WI38 (cell line): ENCODE measurements around the gene CAAP1.
A peak's percentile ranks its signal among the peaks of the same experiment; 100 is the strongest.
"Not testable (repeated sequence)": the region's sequence is repeated elsewhere in the genome, so short reads cannot be mapped to it uniquely, and the experiment has no call there.

ENCODE experiments used
- H3K4me3 ChIP-seq: 2 replicates; pipeline ENCODE4 v1.5.1; 2011; ENCODE audit warnings: low read depth, mild to moderate bottlenecking, control low read depth, low read length
- TF ChIP-seq, protein P1 (sequence below): IDR thresholded peaks from 2 replicates; pipeline ENCODE4 v1.5.1; 2012; ENCODE audit warnings: low read depth, mild to moderate bottlenecking, control low read depth, low read length

Gene CAAP1

DNA sequence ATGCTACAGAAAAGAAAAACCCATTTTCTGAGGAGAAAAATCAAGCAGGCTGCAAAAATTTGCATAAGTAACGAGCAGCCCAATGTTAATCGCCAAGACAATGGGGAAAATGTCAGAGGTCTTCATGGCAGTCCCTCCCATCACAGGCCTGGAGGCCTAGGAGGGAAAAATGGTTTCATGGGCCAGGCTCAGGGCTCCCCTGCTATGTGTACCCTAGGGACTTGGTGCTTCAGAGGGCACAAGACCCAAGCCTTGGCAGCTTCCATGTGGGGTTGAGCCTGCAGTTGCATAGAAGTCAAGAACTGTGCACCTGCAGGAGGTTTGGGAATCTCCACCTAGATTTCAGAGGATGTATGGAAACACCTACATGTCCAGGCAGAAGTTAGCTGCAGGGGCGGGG is 10.4 kb downstream of the CAAP1 start:
- H3K4me3 ChIP-seq: no peak overlapping the region
- TF ChIP-seq, protein P1, sequence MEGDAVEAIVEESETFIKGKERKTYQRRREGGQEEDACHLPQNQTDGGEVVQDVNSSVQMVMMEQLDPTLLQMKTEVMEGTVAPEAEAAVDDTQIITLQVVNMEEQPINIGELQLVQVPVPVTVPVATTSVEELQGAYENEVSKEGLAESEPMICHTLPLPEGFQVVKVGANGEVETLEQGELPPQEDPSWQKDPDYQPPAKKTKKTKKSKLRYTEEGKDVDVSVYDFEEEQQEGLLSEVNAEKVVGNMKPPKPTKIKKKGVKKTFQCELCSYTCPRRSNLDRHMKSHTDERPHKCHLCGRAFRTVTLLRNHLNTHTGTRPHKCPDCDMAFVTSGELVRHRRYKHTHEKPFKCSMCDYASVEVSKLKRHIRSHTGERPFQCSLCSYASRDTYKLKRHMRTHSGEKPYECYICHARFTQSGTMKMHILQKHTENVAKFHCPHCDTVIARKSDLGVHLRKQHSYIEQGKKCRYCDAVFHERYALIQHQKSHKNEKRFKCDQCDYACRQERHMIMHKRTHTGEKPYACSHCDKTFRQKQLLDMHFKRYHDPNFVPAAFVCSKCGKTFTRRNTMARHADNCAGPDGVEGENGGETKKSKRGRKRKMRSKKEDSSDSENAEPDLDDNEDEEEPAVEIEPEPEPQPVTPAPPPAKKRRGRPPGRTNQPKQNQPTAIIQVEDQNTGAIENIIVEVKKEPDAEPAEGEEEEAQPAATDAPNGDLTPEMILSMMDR: no peak

DNA sequence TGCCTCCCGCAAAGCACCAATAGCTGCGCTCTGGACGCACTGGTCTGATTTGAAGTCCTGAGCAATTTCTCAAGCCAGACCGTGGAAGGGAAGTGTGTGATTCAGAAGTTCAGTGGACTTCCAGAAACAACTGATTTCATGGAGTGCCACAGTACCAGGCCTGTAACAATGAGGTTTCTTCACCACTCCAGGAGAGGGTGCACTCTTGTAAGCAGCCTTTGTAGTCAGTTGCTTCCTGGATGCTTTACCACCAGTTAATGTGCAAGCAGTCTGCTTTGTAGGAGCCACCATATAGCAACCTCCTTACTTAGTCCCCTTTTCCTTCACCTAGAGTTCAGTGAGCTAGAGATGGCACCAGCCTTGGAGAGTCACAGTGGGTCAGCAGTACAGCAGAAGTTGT is 12.3 kb downstream of the CAAP1 start:
- TF ChIP-seq, protein P1: no peak

DNA sequence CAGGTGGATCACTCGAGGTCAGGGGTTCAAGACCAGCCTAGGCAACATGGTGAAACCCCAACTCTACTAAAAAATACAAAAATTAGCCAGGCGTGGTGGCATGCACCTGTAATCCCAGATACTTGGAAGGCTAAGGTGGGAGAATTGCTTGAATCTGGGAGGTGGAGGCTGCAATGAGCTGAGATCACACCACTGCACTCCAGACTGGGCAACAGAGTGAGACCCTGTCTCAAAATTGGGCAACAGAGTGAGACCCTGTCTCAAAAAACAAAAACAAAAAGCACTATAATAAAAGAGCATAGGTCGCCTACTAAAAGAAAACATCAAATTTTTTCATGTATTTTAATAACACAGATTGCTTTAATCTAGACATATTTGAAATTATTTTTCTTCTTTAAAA is 17.4 kb downstream of the CAAP1 start:
- not testable (repeated sequence) for H3K4me3 ChIP-seq

More for the DNA sequence above, 12.3 kb downstream of the CAAP1 start:
- no peak overlapping the region for H3K4me3 ChIP-seq

DNA sequence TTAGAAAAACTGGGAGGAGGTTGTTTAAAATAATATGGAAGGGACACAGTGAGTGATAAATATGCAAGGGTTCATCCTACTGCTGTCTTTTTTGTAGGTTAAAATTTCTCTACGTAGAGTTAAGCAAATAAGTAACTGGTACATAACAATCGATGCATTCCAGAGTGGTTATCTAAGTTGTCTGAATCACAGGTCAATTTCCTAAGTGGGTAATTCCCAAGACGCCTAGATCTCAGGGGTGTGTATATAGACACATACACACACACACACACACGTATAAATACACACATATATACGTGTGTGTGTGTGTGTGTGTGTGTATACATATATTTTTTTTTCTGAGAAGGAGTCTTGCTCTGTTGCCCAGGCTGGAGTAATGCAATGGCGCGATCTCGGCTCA is 22.3 kb downstream of the CAAP1 start:
- H3K4me3 ChIP-seq: no peak overlapping the region
- TF ChIP-seq, protein P1: no peak

DNA sequence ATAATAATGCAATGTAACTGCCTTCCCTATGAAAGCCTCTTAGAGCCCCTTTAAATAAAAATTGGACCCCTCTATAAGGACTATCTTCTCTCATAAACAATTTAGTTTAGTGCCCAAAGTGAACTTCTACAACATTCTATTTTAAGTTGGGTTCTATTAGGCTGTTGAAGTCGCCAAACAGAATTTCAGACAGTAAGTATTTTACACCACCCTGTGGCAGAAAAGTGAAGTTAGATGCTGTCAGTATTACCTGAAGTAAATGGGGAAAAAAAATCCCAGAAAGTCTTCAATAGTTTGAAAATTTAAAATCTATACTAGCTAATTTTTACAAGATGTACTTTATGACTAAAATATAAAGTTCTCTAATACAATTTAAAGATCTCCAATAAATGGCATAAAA is 29.5 kb downstream of the CAAP1 start:
- no peak overlapping the region for H3K4me3 ChIP-seq
- TF ChIP-seq, protein P1: no peak

DNA sequence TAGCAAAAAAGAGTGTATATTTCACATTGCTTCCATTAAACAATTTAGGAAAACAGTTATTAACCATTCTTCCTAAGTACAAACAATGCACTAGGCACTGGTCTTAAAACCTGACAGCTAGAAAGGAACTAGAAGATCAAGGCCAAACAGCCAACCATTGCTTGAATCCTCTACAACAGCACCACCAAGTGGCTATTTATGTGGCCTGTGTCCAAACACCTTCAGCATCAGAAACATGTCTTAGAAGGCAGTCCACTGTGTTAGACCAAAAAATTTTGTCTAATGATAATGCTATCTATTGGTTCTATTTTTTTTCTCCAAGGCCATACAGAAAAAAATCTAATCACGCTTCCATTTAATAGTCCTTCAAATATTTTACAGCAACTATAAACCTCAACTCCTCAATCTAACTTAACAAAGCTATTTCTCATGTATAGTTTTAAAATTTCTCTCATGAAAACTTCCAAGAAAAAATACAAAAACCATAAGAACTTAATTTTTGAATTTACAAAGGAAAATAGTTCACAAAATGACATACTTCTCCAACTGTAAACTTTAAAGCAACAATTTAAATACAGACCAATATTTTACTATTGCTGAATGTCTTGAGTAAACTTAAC is 36.1 kb downstream of the CAAP1 start:
- no peak overlapping the region for H3K4me3 ChIP-seq
- TF ChIP-seq, protein P1: 0 out of 2 replicates have a peak, but pooled peaks have one; percentile 17

DNA sequence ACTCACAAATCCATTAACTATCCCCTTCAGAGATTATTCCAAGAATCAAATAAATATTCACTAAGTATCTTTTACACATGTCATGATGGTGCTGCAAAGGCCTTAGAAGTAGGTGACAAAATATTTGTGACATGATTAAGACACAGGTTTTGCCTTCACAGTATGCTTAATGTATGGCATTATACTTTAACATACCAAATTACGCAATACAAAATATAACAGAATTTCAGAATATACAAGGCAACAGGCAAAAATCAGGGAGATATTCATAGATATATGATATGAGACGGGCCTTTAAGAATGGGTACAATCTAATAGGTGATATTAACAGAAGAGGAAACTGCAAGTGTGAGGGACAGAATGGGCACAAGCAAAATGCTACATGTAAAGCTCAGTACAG is 41.6 kb downstream of the CAAP1 start:
- TF ChIP-seq, protein P1: no peak

DNA sequence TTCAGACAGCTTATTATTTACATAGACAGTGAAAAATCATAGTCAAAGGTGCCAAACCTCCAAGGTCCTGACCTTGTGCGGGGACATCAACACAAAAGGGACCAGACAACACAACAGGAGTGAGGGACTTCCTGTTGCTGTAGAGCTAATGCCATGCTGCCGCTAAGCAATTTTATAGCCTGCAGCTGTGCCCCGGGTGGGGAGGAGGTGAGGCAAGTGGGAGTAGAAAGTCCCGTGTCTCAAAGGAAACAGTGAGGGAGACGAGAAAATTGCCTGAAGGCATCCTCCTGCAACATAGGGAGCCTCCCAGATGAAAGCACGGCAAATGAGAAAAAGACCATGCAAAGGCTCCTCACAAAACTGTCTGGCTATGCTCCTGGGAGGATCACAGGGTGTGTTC is 58.8 kb downstream of the CAAP1 start:
- H3K4me3 ChIP-seq: no peak overlapping the region
- TF ChIP-seq, protein P1: no peak

More for the DNA sequence above, 41.6 kb downstream of the CAAP1 start:
- no peak overlapping the region for H3K4me3 ChIP-seq

DNA sequence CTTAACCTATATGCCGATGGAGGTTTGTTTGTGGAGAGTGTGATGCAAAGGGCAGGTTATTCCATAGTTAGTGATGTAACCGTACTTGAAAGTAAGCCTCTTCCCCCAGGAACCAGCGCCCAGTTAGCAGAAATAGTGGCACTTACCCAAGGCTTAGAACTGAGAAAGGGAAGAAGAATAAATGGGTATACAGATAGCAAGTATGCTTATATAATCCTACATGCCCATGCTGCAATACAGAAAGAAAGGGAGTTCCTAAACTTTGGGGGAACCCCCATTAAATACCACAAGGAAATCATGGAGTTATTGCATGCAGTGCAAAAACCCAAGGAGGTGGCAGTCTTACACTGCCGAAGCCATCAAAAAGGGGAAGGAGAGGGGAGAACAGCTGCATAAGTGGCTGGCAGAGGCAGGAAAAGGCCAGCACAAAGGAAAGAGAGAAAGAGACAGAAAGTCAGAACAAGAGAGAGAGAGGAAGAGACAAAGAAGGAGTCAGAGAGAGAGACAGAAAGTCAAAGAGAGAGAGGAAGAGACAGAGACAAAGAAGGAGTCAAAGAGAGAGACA is 64.1 kb downstream of the CAAP1 start:
- H3K4me3 ChIP-seq: not testable (repeated sequence)
